ENCODE measurements around the gene BCAP31.

DNA sequence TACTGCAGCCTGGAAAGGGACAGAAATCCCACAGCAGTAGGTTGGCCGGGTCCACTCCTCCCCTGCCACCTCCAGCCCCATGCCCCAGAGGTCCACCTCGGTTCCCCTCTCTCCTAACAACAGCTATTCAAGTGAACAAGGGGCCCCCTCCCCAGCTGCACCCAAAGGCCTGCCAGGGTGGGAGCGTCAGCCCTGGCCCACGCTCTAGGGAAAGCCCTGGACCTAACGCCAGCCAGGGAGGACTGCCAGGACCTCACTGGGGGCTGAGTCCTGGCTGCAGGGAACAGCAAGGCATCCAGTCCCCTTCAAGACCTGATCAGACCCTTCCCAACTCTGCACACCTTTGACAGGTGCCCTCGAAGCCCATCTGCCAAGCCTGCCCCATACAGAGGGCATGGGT is 23.2 kb downstream of the BCAP31 start:
- no peak for TF ChIP-seq POLR2A (IDR thresholded peaks at IDR 0.05; ENCODE audit: low read depth)
- TF ChIP-seq, protein P1, sequence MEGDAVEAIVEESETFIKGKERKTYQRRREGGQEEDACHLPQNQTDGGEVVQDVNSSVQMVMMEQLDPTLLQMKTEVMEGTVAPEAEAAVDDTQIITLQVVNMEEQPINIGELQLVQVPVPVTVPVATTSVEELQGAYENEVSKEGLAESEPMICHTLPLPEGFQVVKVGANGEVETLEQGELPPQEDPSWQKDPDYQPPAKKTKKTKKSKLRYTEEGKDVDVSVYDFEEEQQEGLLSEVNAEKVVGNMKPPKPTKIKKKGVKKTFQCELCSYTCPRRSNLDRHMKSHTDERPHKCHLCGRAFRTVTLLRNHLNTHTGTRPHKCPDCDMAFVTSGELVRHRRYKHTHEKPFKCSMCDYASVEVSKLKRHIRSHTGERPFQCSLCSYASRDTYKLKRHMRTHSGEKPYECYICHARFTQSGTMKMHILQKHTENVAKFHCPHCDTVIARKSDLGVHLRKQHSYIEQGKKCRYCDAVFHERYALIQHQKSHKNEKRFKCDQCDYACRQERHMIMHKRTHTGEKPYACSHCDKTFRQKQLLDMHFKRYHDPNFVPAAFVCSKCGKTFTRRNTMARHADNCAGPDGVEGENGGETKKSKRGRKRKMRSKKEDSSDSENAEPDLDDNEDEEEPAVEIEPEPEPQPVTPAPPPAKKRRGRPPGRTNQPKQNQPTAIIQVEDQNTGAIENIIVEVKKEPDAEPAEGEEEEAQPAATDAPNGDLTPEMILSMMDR (IDR thresholded peaks at IDR 0.05), result no peak

Measured in esophagus muscularis mucosa (tissue), 3 donors.